ENCODE results near the gene GVQW3.

DNA sequence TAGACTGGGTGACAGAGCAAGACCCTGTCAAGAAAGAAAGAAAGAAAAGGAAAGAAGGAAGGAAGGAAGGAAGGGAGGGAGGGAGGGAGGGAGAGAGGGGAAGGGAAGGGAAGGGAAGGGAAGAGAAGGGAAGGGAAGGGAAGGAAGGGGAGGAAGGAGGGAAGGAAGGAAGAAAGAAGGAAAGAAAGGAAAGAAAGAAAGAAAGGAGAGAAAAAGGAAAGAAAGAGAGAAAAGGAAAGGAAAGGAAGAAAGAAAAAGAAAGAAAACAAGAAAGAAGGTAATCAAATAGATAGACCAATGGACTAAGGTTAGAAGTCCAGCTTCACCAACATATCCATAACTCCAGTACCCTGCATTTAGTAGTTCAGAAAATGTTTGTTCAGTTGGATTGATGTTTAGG, 45.5 kb downstream of the GVQW3 start:
- no peak for TF ChIP-seq CEBPB (IDR thresholded peaks at IDR 0.05)
- TF ChIP-seq REST (IDR thresholded peaks at IDR 0.05): no peak
- no peak for TF ChIP-seq CTCF (IDR thresholded peaks at IDR 0.05)
- TF ChIP-seq POLR2A (IDR thresholded peaks at IDR 0.05; ENCODE audit: low read length): no peak
- TF ChIP-seq MAX (IDR thresholded peaks at IDR 0.05): no peak
- TF ChIP-seq PHF8 (IDR thresholded peaks at IDR 0.05; ENCODE audit: borderline replicate concordance, low read depth): no peak
